Dermis blood vessel endothelial cell (primary cell): Measurements from ENCODE around the gene CORO1A. TPM values are rescaled to one million over a fixed set of nuclear protein-coding genes. Genes with fewer than 3 reads are reported as not detected.
"Not testable (repeated sequence)": the region's sequence is repeated elsewhere in the genome, so short reads cannot be mapped to it uniquely, and the experiment has no call there.

Source experiments
- DNase-seq: peaks from one replicate; pipeline ENCODE4 v3.0.0; 2010
- total RNA-seq: library from RNA; depleted of rRNA; stranded (reverse); fragments of >200 nt; gene quantifications from 2 replicates; pipeline ENCODE4 v1.2.3, GENCODE V29; 2014

Gene CORO1A
- total RNA-seq, result 1.9 and 4.7 TPM in 2 replicates

GRCh38 chr16:30183233-30184095 lies at the start of gene CORO1A:
Gene CORO1A, plus strand, starts transcription at chr16:30183602. Its CDS starts 1,608 bp downstream, at chr16:30185210.
- DNase-seq, result peak; percentile 78

- no peak for DNase-seq
Observed at GRCh38 chr16:30136971-30137605, 46.3 kb upstream of the CORO1A start.

- no peak for DNase-seq
Observed at GRCh38 chr16:30137897-30138296, 45.5 kb upstream of the CORO1A start.

- no peak for DNase-seq
Observed at GRCh38 chr16:30139583-30140481, 43.6 kb upstream of the CORO1A start.

- DNase-seq, result no peak
Observed at GRCh38 chr16:30141750-30142149, 41.7 kb upstream of the CORO1A start.

GRCh38 chr16:30142672-30143346 lies 40.6 kb upstream of the CORO1A start:
- peak; percentile 12 for DNase-seq

- DNase-seq, result no peak
Observed at GRCh38 chr16:30143347-30143702, 40.1 kb upstream of the CORO1A start.

GRCh38 chr16:30144017-30144416 lies 39.4 kb upstream of the CORO1A start:
- no peak for DNase-seq

- DNase-seq, result no peak
Observed at GRCh38 chr16:30144917-30145316, 38.5 kb upstream of the CORO1A start.

GRCh38 chr16:30145657-30146056 lies 37.7 kb upstream of the CORO1A start:
- DNase-seq, result no peak

GRCh38 chr16:30147843-30148510 lies 35.4 kb upstream of the CORO1A start:
- DNase-seq, result no peak

GRCh38 chr16:30149250-30149930 lies 34.0 kb upstream of the CORO1A start:
- no peak for DNase-seq

GRCh38 chr16:30151091-30151490 lies 32.3 kb upstream of the CORO1A start:
- DNase-seq, result no peak

- DNase-seq, result no peak
Observed at GRCh38 chr16:30152517-30152916, 30.9 kb upstream of the CORO1A start.

- no peak for DNase-seq
Observed at GRCh38 chr16:30155188-30155587, 28.2 kb upstream of the CORO1A start.

GRCh38 chr16:30157214-30157613 lies 26.2 kb upstream of the CORO1A start:
- DNase-seq, result no peak

GRCh38 chr16:30163538-30163937 lies 19.9 kb upstream of the CORO1A start:
- no peak for DNase-seq

GRCh38 chr16:30166202-30166902 lies 17.1 kb upstream of the CORO1A start:
- DNase-seq, result no peak

- DNase-seq, result not testable (repeated sequence)
Observed at GRCh38 chr16:30168746-30169145, 14.7 kb upstream of the CORO1A start.

- not testable (repeated sequence) for DNase-seq
Observed at GRCh38 chr16:30169416-30169815, 14.0 kb upstream of the CORO1A start.

- not testable (repeated sequence) for DNase-seq
Observed at GRCh38 chr16:30170145-30170544, 13.3 kb upstream of the CORO1A start.
